ENCODE measurements around the gene SLCO2B1.

GRCh38 chr11:75246671-75247350 is 95.9 kb downstream of the SLCO2B1 start:
- no peak for TF ChIP-seq POLR2AphosphoS5 (IDR thresholded peaks at IDR 0.05)
- no peak for TF ChIP-seq POLR2A (IDR thresholded peaks at IDR 0.05)
- no peak for TF ChIP-seq EP300 (IDR thresholded peaks at IDR 0.05)

Measured in gastroesophageal sphincter (tissue), 2 donors.